H9 (cell line): Measurements from ENCODE around the gene MAP3K5. TPM values are rescaled to one million over a fixed set of nuclear protein-coding genes. Genes with fewer than 3 reads are reported as not detected.

Experiments
- DNase-seq: peaks from one replicate; pipeline ENCODE4 v3.0.0-alpha.2; 2017
- H2AFZ ChIP-seq: one replicate; pipeline ENCODE4 v1.6.1; 2013; ENCODE audit warnings: mild to moderate bottlenecking, low read length, control low read depth, moderate library complexity
- H2AK5ac ChIP-seq: 2 replicates; pipeline ENCODE4 v1.6.1; 2013; ENCODE audit warnings: low read length, control low read depth, mixed read lengths; ENCODE audit not compliant: insufficient read length
- H2BK120ac ChIP-seq: one replicate; pipeline ENCODE4 v1.6.1; 2013; ENCODE audit warnings: low read depth, mild to moderate bottlenecking, low read length, control low read depth, inconsistent platforms; ENCODE audit not compliant: poor library complexity, severe bottlenecking
- H2BK12ac ChIP-seq: 2 replicates; pipeline ENCODE4 v1.6.1; 2013; ENCODE audit warnings: low read length, control low read depth, mixed read lengths, low read depth; ENCODE audit not compliant: insufficient read length
- H2BK15ac ChIP-seq: 2 replicates; pipeline ENCODE4 v1.6.1; 2013; ENCODE audit warnings: low read depth, low read length, control low read depth
- H2BK20ac ChIP-seq: one replicate; pipeline ENCODE4 v1.6.1; 2013; ENCODE audit warnings: low read depth, mild to moderate bottlenecking, low read length, control low read depth, inconsistent platforms; ENCODE audit not compliant: poor library complexity, severe bottlenecking
- H2BK5ac ChIP-seq: 2 replicates; pipeline ENCODE4 v1.6.1; 2013; ENCODE audit warnings: low read length, control low read depth, mixed read lengths; ENCODE audit not compliant: insufficient read length
- H3K14ac ChIP-seq: 2 replicates; pipeline ENCODE4 v1.6.1; 2013; ENCODE audit warnings: low read length, control low read depth; ENCODE audit not compliant: insufficient read depth
- H3K18ac ChIP-seq: 2 replicates; pipeline ENCODE4 v1.6.1; 2013; ENCODE audit warnings: low read depth, mild to moderate bottlenecking, mixed read lengths, low read length, control low read depth; ENCODE audit not compliant: insufficient read length
- H3K23ac ChIP-seq: 2 replicates; pipeline ENCODE4 v1.6.1; 2013; ENCODE audit warnings: low read length, control low read depth, mixed read lengths, low read depth; ENCODE audit not compliant: insufficient read length
- H3K23me2 ChIP-seq: 2 replicates; pipeline ENCODE4 v1.6.1; 2013; ENCODE audit warnings: low read depth, mild to moderate bottlenecking, mixed read lengths, low read length, control low read depth; ENCODE audit not compliant: insufficient read length, poor library complexity, severe bottlenecking
- H3K27ac ChIP-seq: 2 replicates; pipeline ENCODE4 v1.5.1; 2013; ENCODE audit warnings: low read length, control low read depth, mixed read lengths, low read depth; ENCODE audit not compliant: insufficient read length
- H3K27me3 ChIP-seq: 2 replicates; pipeline ENCODE4 v1.6.1; 2013; ENCODE audit warnings: low read length, control low read depth, inconsistent platforms; ENCODE audit not compliant: insufficient read depth
- H3K4ac ChIP-seq: 2 replicates; pipeline ENCODE4 v1.6.1; 2013; ENCODE audit warnings: low read depth, mild to moderate bottlenecking, control low read depth, inconsistent platforms, low read length, moderate library complexity
- H3K4me1 ChIP-seq: 2 replicates; pipeline ENCODE4 v1.6.1; 2013; ENCODE audit warnings: low read length, control low read depth, inconsistent platforms; ENCODE audit not compliant: insufficient read depth
- H3K4me2 ChIP-seq: 2 replicates; pipeline ENCODE4 v1.6.1; 2013; ENCODE audit warnings: low read length, control low read depth, mixed read lengths; ENCODE audit not compliant: insufficient read length, insufficient read depth
- H3K56ac ChIP-seq: 2 replicates; pipeline ENCODE4 v1.6.1; 2013; ENCODE audit warnings: low read depth, mild to moderate bottlenecking, mixed read lengths, low read length, control low read depth; ENCODE audit not compliant: insufficient read length
- H3K79me1 ChIP-seq: 2 replicates; pipeline ENCODE4 v1.6.1; 2013; ENCODE audit warnings: low read depth, mild to moderate bottlenecking, moderate library complexity, low read length, control low read depth, inconsistent platforms; ENCODE audit not compliant: insufficient read depth, poor library complexity, severe bottlenecking
- H3K79me2 ChIP-seq: 2 replicates; pipeline ENCODE4 v1.6.1; 2013; ENCODE audit warnings: low read length, control low read depth, inconsistent platforms; ENCODE audit not compliant: insufficient read depth
- H3K9ac ChIP-seq: 2 replicates; pipeline ENCODE4 v1.6.1; 2013; ENCODE audit warnings: low read length, control low read depth, mixed read lengths; ENCODE audit not compliant: insufficient read length; ENCODE audit errors: extremely low read depth
- H3K9me3 ChIP-seq: one replicate; pipeline ENCODE4 v1.6.1; 2013; ENCODE audit warnings: low read depth, low read length, inconsistent platforms; ENCODE audit not compliant: control insufficient read depth
- H3T11ph ChIP-seq: one replicate; pipeline ENCODE4 v1.6.1; 2013; ENCODE audit warnings: mild to moderate bottlenecking, low read length, control low read depth, inconsistent platforms
- H4K20me1 ChIP-seq: one replicate; pipeline ENCODE4 v1.6.1; 2013; ENCODE audit not compliant: control insufficient read depth, insufficient read length, insufficient read depth
- H4K5ac ChIP-seq: 2 replicates; pipeline ENCODE4 v1.6.1; 2013; ENCODE audit warnings: low read depth, mild to moderate bottlenecking, mixed read lengths, low read length, control low read depth; ENCODE audit not compliant: insufficient read length
- H4K8ac ChIP-seq: replicated peaks from 2 replicates; pipeline ENCODE4 v1.6.1; 2013; ENCODE audit warnings: low read length, control low read depth, mixed read lengths, low read depth; ENCODE audit not compliant: insufficient read length
- H4K91ac ChIP-seq: 2 replicates; pipeline ENCODE4 v1.6.1; 2013; ENCODE audit warnings: low read depth, mild to moderate bottlenecking, moderate library complexity, mixed read lengths, low read length, control low read depth; ENCODE audit not compliant: insufficient read length
- H3K27ac Mint-ChIP-seq, 3 experiments: 2 replicates in 2 of 3; 3 replicates in 1 of 3; pipeline ENCODE4 v1.8.0; 2020 to 2021; ENCODE audit warnings: mixed read lengths in 3 of 3, mild to moderate bottlenecking in 1 of 3, moderate library complexity in 1 of 3
- H3K27me3 Mint-ChIP-seq: 2 replicates; pipeline ENCODE4 v1.8.0; 2021; ENCODE audit warnings: low read depth, mild to moderate bottlenecking, moderate library complexity, mixed read lengths
- H3K36me3 Mint-ChIP-seq, 3 experiments: 2 replicates in 2 of 3; 3 replicates in 1 of 3; pipeline ENCODE4 v1.8.0; 2020 to 2021; ENCODE audit warnings: low read depth in 3 of 3, mixed read lengths in 3 of 3; ENCODE audit not compliant: insufficient read depth in 1 of 3
- H3K4me1 Mint-ChIP-seq, 2 experiments: 2 replicates each; pipeline ENCODE4 v1.8.0; 2020; ENCODE audit warnings: mixed read lengths in 2 of 2
- H3K4me3 Mint-ChIP-seq, 2 experiments: 2 replicates in 1 of 2; 3 replicates in 1 of 2; pipeline ENCODE4 v1.8.0; 2020 to 2021; ENCODE audit warnings: mild to moderate bottlenecking in 2 of 2, mixed read lengths in 2 of 2, moderate library complexity in 1 of 2
- H3K9me3 Mint-ChIP-seq, 2 experiments: 2 replicates in 1 of 2; 3 replicates in 1 of 2; pipeline ENCODE4 v1.8.0; 2020; ENCODE audit warnings: mild to moderate bottlenecking in 2 of 2, mixed read lengths in 2 of 2, moderate library complexity in 1 of 2
- CTCF ChIP-seq: fragments of 200-600 bp; sonication (generic); conservative IDR thresholded peaks from 3 replicates; pipeline ENCODE4 v1.8.0; 2021; ENCODE audit warnings: antibody characterized with exemption, mild to moderate bottlenecking
- WGBS: extraction: QIAGEN DNeasy Blood & Tissue Kit; methylation state at CpG from one replicate; pipeline ENCODE4 v1.1.7; 2013; ENCODE audit warnings: missing lambda C conversion rate, low lambda C conversion rate, mixed read lengths; ENCODE audit not compliant: insufficient read length; ENCODE audit errors: extremely low coverage; 5-methylcytosine and 5-hydroxymethylcytosine counted together
- total RNA-seq: library from RNA; stranded (reverse); gene quantifications from 2 replicates; pipeline ENCODE4 v1.2.1, GENCODE V29; 2021

MAP3K5 gene
- total RNA-seq, 1 experiment from 2014 or later: 1.6 TPM

DNA sequence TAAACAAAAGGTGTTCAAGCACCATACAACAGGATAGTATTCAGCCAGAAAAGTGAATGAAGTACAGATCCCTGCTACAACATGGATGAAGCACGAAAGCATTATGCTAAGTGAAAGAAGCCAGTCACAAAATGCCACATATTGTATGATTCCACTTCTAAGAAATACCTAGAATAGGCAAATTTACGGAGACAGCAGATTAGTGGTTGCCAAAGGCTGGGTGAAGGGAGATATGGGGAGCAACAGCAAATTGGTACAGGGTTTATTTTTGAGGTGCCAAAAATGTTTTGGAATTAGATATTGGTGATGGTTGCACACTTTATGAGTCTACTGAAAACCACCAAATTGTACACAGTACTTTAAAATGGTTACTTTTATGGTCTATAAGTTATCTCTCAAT is 23.2 kb downstream of the MAP3K5 start:
- Histone ChIP-seq H3K9me3 (no peaks in the 10 kb centered on the region), H2AK5ac (no peak overlapping the region), H2BK12ac (no peak overlapping the region), H3T11ph (no peak overlapping the region), H2AFZ (no peak overlapping the region), H4K5ac (no peak overlapping the region), H4K8ac (no peak overlapping the region), H3K4ac (no peak overlapping the region), H4K20me1 (no peaks in the 10 kb centered on the region), H3K27me3 (no peaks in the 10 kb centered on the region), H3K27ac (no peak overlapping the region), H2BK5ac (no peak overlapping the region), H2BK20ac (no peak overlapping the region), H3K23ac (no peak overlapping the region), H3K4me1 (no peaks in the 10 kb centered on the region; the same call in 1 of the 2 replicates), H3K14ac (no peak overlapping the region), H3K23me2 (no peaks in the 10 kb centered on the region), H2BK15ac (no peak overlapping the region), H3K9ac (no peak overlapping the region), H3K79me1 (no peaks in the 10 kb centered on the region), H3K79me2 (no peaks in the 10 kb centered on the region), H4K91ac (no peak overlapping the region), H3K18ac (no peak overlapping the region), H3K56ac (no peak overlapping the region), H3K4me2 (no peak overlapping the region), H2BK120ac (no peak overlapping the region)
- Mint-ChIP-seq H3K9me3 (no peaks in the 10 kb centered on the region), H3K36me3 (no peaks in the 10 kb centered on the region; a peak in 1 of 7 replicates), H3K27ac (no peak overlapping the region), H3K27me3 (no peaks in the 10 kb centered on the region; the same call in none of the 2 replicates), H3K4me3 (no peak overlapping the region), H3K4me1 (peaks cover 11 to 16% of the 10 kb centered on the region in 2 experiments)
- WGBS: no CpG with 5 or more reads among the region's 2 CpGs
- no peak for DNase-seq
- no peak for TF ChIP-seq CTCF
